Activated T-helper 9 cell treated with anti-CD3 and anti-CD28 coated beads, Interleukin-2, amount 50 U/mL, for 16 hours (primary cell): ENCODE measurements around the gene CIDEB.

Experiments used
- DNase-seq: peaks from one replicate; pipeline ENCODE4 v3.0.0-alpha.2; 2020; ENCODE audit warnings: low read depth

Gene CIDEB

GRCh38 chr14:24290746-24291145 lies 17.0 kb downstream of the CIDEB start:
- no peak for DNase-seq

GRCh38 chr14:24289649-24290280 lies 18.0 kb downstream of the CIDEB start:
- no peak for DNase-seq

GRCh38 chr14:24286996-24287395 lies 20.8 kb downstream of the CIDEB start:
- no peak for DNase-seq

GRCh38 chr14:24285351-24285750 lies 22.4 kb downstream of the CIDEB start:
- DNase-seq, result no peak

- DNase-seq, result no peak
Observed at GRCh38 chr14:24284501-24285035, 23.2 kb downstream of the CIDEB start.

- DNase-seq, result no peak
Observed at GRCh38 chr14:24283796-24284460, 23.8 kb downstream of the CIDEB start.

GRCh38 chr14:24282736-24283135 lies 25.0 kb downstream of the CIDEB start:
- DNase-seq, result no peak

GRCh38 chr14:24281636-24282035 lies 26.1 kb downstream of the CIDEB start:
- no peak for DNase-seq

GRCh38 chr14:24280797-24281460 lies 26.8 kb downstream of the CIDEB start:
- no peak for DNase-seq

GRCh38 chr14:24279301-24280186 lies 28.2 kb downstream of the CIDEB start:
- DNase-seq, result peak; percentile 32

GRCh38 chr14:24278424-24278823 lies 29.4 kb downstream of the CIDEB start:
- no peak for DNase-seq

- no peak for DNase-seq
Observed at GRCh38 chr14:24277606-24278321, 30.0 kb downstream of the CIDEB start.

GRCh38 chr14:24277071-24277470 lies 30.7 kb downstream of the CIDEB start:
- no peak for DNase-seq

- peak; percentile 27 for DNase-seq
Observed at GRCh38 chr14:24274101-24274543, 33.7 kb downstream of the CIDEB start.

GRCh38 chr14:24273422-24273998 lies 34.3 kb downstream of the CIDEB start:
- no peak for DNase-seq

GRCh38 chr14:24272467-24272866 lies 35.3 kb downstream of the CIDEB start:
- DNase-seq, result no peak

GRCh38 chr14:24271834-24272263 lies 35.9 kb downstream of the CIDEB start:
- DNase-seq, result no peak

GRCh38 chr14:24271134-24271833 lies 36.5 kb downstream of the CIDEB start, which contains the start of gene RABGGTA:
Gene RABGGTA, minus strand, starts transcription at chr14:24271597. Its CDS starts 482 bp downstream, at chr14:24271115.
- DNase-seq, result peak; percentile 85

GRCh38 chr14:24270537-24271133 lies 37.1 kb downstream of the CIDEB start:
- DNase-seq, result no peak
